ENCODE results near the gene PRRT3. TPM values are rescaled to one million over a fixed set of nuclear protein-coding genes. Genes with fewer than 3 reads are reported as not detected.
A peak's percentile ranks its signal among the peaks of the same experiment; 100 is the strongest.

The PRRT3 gene
- total and polyA plus RNA-seq, 2 of the 13 experiments (the other 11 are each of a cell fraction or from before 2014, with no cell fraction given) = 0.22 to 0.44 TPM

DNA sequence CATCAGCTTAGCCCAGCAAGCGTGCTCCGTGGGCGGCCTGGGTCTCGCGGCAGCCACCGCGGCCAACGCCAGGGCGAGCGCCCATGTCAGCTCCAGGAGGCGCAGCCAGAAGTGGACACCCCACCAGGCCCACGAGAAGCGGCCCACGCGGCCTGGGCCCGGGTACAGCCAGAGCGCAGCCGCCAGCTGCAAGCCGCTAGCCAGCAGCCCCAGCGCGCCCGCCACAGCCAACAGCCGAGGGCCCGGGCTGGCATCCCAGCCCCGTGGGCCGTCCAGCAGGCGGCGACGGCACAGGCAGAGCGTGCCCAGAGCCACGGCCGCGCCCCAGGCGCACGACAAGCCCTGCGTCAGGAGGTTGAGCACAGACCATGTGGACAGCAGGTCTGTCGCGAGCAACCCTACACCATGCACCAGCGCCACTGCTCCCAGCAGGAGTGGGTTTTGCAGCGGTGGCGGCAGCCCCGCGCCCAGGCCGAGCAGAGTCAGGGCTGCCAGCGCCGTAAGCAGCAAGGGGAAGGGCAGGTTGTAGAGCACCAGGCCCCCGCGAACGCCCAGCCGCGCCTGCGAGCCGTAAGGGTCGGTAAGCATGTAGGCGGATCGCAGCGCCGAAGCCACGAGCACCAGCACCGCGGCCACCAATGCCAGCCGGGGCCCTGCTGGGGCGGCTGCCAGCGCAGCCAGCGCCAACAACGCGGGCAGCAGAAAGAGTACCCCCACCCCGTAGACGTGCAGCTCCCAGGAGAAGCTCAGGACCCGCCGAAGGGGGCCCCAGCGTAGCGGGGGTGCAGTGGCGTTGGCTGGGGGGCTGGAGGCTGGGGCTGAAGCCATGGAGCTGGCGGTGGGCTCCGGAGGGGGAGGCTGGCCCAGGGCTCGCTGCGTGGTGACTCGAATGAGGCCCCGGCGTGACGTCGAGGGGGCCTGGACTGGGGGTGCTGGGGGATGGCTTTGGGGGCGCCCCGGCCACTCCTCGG is 4.9 kb downstream of the PRRT3 start (continued):
- TF ChIP-seq, protein P1, sequence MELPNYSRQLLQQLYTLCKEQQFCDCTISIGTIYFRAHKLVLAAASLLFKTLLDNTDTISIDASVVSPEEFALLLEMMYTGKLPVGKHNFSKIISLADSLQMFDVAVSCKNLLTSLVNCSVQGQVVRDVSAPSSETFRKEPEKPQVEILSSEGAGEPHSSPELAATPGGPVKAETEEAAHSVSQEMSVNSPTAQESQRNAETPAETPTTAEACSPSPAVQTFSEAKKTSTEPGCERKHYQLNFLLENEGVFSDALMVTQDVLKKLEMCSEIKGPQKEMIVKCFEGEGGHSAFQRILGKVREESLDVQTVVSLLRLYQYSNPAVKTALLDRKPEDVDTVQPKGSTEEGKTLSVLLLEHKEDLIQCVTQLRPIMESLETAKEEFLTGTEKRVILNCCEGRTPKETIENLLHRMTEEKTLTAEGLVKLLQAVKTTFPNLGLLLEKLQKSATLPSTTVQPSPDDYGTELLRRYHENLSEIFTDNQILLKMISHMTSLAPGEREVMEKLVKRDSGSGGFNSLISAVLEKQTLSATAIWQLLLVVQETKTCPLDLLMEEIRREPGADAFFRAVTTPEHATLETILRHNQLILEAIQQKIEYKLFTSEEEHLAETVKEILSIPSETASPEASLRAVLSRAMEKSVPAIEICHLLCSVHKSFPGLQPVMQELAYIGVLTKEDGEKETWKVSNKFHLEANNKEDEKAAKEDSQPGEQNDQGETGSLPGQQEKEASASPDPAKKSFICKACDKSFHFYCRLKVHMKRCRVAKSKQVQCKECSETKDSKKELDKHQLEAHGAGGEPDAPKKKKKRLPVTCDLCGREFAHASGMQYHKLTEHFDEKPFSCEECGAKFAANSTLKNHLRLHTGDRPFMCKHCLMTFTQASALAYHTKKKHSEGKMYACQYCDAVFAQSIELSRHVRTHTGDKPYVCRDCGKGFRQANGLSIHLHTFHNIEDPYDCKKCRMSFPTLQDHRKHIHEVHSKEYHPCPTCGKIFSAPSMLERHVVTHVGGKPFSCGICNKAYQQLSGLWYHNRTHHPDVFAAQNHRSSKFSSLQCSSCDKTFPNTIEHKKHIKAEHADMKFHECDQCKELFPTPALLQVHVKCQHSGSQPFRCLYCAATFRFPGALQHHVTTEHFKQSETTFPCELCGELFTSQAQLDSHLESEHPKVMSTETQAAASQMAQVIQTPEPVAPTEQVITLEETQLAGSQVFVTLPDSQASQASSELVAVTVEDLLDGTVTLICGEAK (IDR thresholded peaks at IDR 0.05) = no peak
- TF ChIP-seq, protein P1 (CRISPR knock-in tag; IDR thresholded peaks at IDR 0.05) = no peak; the same call in 1 of the 2 replicates
- TF ChIP-seq RFXAP (CRISPR knock-in tag; IDR thresholded peaks at IDR 0.05; ENCODE audit: borderline replicate concordance) = peak; percentile 87
- no peak for TF ChIP-seq RFX5 (IDR thresholded peaks at IDR 0.05; ENCODE audit: low read depth, low read length)
- TF ChIP-seq ZFYVE20 (CRISPR knock-in tag; IDR thresholded peaks at IDR 0.05; ENCODE audit: borderline replicate concordance, low read depth) = no peak
- peak; percentile 68; the same call in 1 of the 2 replicates for TF ChIP-seq HOXD1 (CRISPR knock-in tag; IDR thresholded peaks at IDR 0.05)
- peak; percentile 54; the same call in 1 of the 2 replicates for TF ChIP-seq ZNF768 (CRISPR knock-in tag; IDR thresholded peaks at IDR 0.05)
- no peak for TF ChIP-seq MIER3 (CRISPR knock-in tag; IDR thresholded peaks at IDR 0.05; ENCODE audit: borderline replicate concordance)
- TF ChIP-seq ZNF282 (IDR thresholded peaks at IDR 0.05; ENCODE audit: partially characterized antibody) = no peak
- TF ChIP-seq, protein P2, sequence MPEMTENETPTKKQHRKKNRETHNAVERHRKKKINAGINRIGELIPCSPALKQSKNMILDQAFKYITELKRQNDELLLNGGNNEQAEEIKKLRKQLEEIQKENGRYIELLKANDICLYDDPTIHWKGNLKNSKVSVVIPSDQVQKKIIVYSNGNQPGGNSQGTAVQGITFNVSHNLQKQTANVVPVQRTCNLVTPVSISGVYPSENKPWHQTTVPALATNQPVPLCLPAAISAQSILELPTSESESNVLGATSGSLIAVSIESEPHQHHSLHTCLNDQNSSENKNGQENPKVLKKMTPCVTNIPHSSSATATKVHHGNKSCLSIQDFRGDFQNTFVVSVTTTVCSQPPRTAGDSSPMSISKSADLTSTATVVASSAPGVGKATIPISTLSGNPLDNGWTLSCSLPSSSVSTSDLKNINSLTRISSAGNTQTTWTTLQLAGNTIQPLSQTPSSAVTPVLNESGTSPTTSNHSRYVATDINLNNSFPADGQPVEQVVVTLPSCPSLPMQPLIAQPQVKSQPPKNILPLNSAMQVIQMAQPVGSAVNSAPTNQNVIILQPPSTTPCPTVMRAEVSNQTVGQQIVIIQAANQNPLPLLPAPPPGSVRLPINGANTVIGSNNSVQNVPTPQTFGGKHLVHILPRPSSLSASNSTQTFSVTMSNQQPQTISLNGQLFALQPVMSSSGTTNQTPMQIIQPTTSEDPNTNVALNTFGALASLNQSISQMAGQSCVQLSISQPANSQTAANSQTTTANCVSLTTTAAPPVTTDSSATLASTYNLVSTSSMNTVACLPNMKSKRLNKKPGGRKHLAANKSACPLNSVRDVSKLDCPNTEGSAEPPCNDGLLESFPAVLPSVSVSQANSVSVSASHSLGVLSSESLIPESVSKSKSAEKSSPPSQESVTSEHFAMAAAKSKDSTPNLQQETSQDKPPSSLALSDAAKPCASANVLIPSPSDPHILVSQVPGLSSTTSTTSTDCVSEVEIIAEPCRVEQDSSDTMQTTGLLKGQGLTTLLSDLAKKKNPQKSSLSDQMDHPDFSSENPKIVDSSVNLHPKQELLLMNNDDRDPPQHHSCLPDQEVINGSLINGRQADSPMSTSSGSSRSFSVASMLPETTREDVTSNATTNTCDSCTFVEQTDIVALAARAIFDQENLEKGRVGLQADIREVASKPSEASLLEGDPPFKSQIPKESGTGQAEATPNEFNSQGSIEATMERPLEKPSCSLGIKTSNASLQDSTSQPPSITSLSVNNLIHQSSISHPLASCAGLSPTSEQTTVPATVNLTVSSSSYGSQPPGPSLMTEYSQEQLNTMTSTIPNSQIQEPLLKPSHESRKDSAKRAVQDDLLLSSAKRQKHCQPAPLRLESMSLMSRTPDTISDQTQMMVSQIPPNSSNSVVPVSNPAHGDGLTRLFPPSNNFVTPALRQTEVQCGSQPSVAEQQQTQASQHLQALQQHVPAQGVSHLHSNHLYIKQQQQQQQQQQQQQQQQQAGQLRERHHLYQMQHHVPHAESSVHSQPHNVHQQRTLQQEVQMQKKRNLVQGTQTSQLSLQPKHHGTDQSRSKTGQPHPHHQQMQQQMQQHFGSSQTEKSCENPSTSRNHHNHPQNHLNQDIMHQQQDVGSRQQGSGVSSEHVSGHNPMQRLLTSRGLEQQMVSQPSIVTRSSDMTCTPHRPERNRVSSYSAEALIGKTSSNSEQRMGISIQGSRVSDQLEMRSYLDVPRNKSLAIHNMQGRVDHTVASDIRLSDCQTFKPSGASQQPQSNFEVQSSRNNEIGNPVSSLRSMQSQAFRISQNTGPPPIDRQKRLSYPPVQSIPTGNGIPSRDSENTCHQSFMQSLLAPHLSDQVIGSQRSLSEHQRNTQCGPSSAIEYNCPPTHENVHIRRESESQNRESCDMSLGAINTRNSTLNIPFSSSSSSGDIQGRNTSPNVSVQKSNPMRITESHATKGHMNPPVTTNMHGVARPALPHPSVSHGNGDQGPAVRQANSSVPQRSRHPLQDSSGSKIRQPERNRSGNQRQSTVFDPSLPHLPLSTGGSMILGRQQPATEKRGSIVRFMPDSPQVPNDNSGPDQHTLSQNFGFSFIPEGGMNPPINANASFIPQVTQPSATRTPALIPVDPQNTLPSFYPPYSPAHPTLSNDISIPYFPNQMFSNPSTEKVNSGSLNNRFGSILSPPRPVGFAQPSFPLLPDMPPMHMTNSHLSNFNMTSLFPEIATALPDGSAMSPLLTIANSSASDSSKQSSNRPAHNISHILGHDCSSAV (CRISPR knock-in tag; IDR thresholded peaks at IDR 0.05; ENCODE audit: borderline replicate concordance) = 0 out of 2 replicates have a peak, but pooled peaks have one; percentile 47

All from HepG2 (cell line).